ENCODE data around the gene NRG3.

NRG3 gene

GRCh38 chr10:82961864-82962263 lies 1086.9 kb downstream of the NRG3 start:
- DNase-seq, result no peak
- intact Hi-C loops (cut with DNase I; ENCODE audit: low total_unique reads), result no loop called here
- Histone ChIP-seq H3K36me3 (no peaks in the 10 kb centered on the region), H3K27ac (no peak overlapping the region), H3K27me3 (no peaks in the 10 kb centered on the region), H3K9me3 (no peaks in the 10 kb centered on the region), H3K4me3 (no peak overlapping the region), H3K4me1 (no peaks in the 10 kb centered on the region)
- TF ChIP-seq, protein P1, sequence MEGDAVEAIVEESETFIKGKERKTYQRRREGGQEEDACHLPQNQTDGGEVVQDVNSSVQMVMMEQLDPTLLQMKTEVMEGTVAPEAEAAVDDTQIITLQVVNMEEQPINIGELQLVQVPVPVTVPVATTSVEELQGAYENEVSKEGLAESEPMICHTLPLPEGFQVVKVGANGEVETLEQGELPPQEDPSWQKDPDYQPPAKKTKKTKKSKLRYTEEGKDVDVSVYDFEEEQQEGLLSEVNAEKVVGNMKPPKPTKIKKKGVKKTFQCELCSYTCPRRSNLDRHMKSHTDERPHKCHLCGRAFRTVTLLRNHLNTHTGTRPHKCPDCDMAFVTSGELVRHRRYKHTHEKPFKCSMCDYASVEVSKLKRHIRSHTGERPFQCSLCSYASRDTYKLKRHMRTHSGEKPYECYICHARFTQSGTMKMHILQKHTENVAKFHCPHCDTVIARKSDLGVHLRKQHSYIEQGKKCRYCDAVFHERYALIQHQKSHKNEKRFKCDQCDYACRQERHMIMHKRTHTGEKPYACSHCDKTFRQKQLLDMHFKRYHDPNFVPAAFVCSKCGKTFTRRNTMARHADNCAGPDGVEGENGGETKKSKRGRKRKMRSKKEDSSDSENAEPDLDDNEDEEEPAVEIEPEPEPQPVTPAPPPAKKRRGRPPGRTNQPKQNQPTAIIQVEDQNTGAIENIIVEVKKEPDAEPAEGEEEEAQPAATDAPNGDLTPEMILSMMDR (IDR thresholded peaks at IDR 0.05), result no peak

DNA sequence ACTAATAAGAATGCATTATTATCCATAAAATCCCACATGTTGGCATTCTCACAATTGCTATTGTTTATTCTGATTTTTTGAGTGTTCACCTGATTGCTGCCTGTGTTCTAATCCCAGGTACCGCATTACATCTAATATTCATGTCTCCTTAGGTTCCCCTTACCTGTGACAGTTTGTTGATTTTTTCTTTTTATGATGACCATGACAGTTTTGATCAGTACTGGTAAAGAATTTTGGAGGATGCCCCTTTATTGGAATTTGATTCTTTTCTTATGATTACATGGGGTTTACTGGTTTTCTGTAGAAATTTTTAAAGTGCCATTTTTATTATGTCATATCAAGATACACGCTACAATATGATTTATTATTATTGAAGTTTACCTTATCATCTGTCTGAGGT lies 1091.1 kb downstream of the NRG3 start:
- Histone ChIP-seq H3K36me3 (no peaks in the 10 kb centered on the region), H3K9me3 (no peaks in the 10 kb centered on the region), H3K27me3 (no peaks in the 10 kb centered on the region), H3K4me1 (no peaks in the 10 kb centered on the region), H3K4me3 (no peak overlapping the region), H3K27ac (no peak overlapping the region)
- TF ChIP-seq, protein P1 (IDR thresholded peaks at IDR 0.05), result no peak
- intact Hi-C loops (cut with DNase I; ENCODE audit: low total_unique reads), result no loop called here
- no peak for DNase-seq

GRCh38 chr10:82968533-82968932 lies 1093.5 kb downstream of the NRG3 start:
- DNase-seq, result no peak
- H3K27me3 ChIP-seq, result no peaks in the 10 kb centered on the region
- H3K36me3 ChIP-seq, result no peaks in the 10 kb centered on the region
- no peaks in the 10 kb centered on the region for H3K4me1 ChIP-seq
- no peak overlapping the region for H3K27ac ChIP-seq
- H3K4me3 ChIP-seq, result no peak overlapping the region
- no peaks in the 10 kb centered on the region for H3K9me3 ChIP-seq
- intact Hi-C loops (cut with DNase I; ENCODE audit: low total_unique reads), result no loop called here
- TF ChIP-seq, protein P1 (IDR thresholded peaks at IDR 0.05), result no peak

GRCh38 chr10:82969405-82969804 lies 1094.4 kb downstream of the NRG3 start:
- H3K4me3 ChIP-seq, result no peak overlapping the region
- DNase-seq, result no peak
- intact Hi-C loops (cut with DNase I; ENCODE audit: low total_unique reads), result no loop called here
- no peak overlapping the region for H3K27ac ChIP-seq
- no peaks in the 10 kb centered on the region for H3K4me1 ChIP-seq
- TF ChIP-seq, protein P1 (IDR thresholded peaks at IDR 0.05), result peak; percentile 21 to 29
- H3K36me3 ChIP-seq, result no peaks in the 10 kb centered on the region
- no peaks in the 10 kb centered on the region for H3K27me3 ChIP-seq
- no peaks in the 10 kb centered on the region for H3K9me3 ChIP-seq

DNA sequence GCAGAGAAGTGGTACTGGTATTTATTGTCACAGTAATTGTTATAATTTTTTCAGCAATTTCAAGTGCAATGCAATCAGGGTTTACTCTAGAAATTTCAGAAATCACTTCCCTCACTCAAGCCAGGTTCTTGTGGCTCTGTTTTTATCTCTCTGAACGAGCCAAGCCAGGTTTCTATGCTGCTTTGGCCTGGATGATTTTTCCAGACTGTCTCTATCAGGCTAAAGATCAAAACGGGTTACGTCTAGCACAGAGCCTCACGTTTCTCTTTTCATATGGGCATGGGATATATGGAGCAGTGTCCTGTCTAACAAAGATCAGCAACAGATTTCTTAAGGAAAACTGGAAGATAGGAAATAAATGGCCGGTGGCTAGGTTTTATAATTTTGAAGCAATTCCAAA lies 1105.3 kb downstream of the NRG3 start:
- TF ChIP-seq, protein P1 (IDR thresholded peaks at IDR 0.05), result no peak
- Histone ChIP-seq H3K27ac (no peak overlapping the region), H3K27me3 (no peaks in the 10 kb centered on the region), H3K36me3 (no peaks in the 10 kb centered on the region), H3K9me3 (no peaks in the 10 kb centered on the region), H3K4me1 (peaks cover 0 to 7% (median 2%) of the 10 kb centered on the region in 4 donors), H3K4me3 (no peak overlapping the region)
- intact Hi-C loops (cut with DNase I; ENCODE audit: low total_unique reads), result no loop called here
- DNase-seq, result no peak

- H3K9me3 ChIP-seq, result no peaks in the 10 kb centered on the region
- H3K36me3 ChIP-seq, result no peaks in the 10 kb centered on the region
- no peak overlapping the region for H3K27ac ChIP-seq
- no peak overlapping the region for H3K4me3 ChIP-seq
- intact Hi-C loops (cut with DNase I; ENCODE audit: low total_unique reads), result no loop called here
- H3K27me3 ChIP-seq, result no peaks in the 10 kb centered on the region
- DNase-seq, result no peak
- TF ChIP-seq, protein P1 (IDR thresholded peaks at IDR 0.05), result no peak
- H3K4me1 ChIP-seq, result peaks cover 0 to 7% (median 2%) of the 10 kb centered on the region in 4 donors
These were observed 1106.2 kb downstream of the NRG3 start for GRCh38 chr10:82981137-82981723.

All from tibial artery (tissue), 4 donors.